ENCODE data around the gene TNFRSF14.
A peak's percentile ranks its signal among the peaks of the same experiment; 100 is the strongest.

DNA sequence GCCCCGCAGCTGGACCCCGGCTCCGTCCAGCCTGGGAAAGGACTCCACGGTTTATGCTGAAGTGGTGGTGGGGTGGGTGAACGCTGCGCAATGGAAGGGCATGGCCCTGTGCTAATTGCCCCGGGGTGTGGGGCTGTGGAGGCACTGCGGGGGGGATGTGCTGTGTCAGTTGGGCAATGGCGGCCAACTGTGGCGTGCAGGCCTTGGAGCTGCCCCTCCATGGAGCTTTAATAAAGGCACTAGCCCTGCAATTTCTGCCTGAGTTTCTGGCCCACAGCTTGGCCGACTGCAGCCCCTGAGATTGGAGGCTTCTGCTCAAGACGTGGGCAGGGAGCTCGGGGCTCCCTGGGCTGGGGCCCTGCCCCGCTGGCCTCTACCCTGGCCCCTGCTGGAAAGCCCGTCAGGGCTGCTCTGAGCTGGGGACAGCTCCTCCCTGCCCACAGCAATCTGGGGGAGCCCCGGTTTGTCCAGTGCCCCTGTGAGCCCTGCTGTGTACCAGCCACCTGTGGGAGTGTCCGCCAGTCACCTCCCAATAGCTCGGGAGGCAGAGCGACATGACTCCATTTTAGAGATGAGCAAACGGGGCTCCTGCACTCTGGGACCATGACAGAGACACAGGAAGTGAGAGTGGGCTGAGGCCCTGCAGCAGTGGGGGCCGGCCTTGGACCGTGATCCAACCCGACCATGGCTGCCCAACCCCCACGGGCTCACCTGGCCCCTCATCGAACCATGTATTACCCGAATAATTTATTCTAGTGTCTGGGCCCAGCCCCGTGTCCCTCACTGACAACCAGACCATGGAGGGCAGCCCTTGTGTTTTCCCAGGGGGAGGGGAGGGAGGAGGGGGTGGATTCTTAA is 8.7 kb upstream of the TNFRSF14 start:
- TF ChIP-seq, protein P1, sequence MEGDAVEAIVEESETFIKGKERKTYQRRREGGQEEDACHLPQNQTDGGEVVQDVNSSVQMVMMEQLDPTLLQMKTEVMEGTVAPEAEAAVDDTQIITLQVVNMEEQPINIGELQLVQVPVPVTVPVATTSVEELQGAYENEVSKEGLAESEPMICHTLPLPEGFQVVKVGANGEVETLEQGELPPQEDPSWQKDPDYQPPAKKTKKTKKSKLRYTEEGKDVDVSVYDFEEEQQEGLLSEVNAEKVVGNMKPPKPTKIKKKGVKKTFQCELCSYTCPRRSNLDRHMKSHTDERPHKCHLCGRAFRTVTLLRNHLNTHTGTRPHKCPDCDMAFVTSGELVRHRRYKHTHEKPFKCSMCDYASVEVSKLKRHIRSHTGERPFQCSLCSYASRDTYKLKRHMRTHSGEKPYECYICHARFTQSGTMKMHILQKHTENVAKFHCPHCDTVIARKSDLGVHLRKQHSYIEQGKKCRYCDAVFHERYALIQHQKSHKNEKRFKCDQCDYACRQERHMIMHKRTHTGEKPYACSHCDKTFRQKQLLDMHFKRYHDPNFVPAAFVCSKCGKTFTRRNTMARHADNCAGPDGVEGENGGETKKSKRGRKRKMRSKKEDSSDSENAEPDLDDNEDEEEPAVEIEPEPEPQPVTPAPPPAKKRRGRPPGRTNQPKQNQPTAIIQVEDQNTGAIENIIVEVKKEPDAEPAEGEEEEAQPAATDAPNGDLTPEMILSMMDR (conservative IDR thresholded peaks at IDR 0.05) = 0 out of 2 replicates have a peak, but pooled peaks have one; percentile 55
- no peak for TF ChIP-seq ZFX (IDR thresholded peaks at IDR 0.05)
